Right lobe of liver (tissue), 4 donors: ENCODE results near the gene SIX5.

Experiments used
- CTCF ChIP-seq, 4 donors: fragments of 200-600 bp in 3 of 4; fragments of 450-650 bp in 1 of 4; IDR thresholded peaks; one replicate each; pipeline versions ENCODE4 v1.5.1 to v1.8.0; 2016 to 2022; ENCODE audit warnings: antibody characterized with exemption in 4 of 4, mild to moderate bottlenecking in 2 of 4
- POLR2A ChIP-seq: fragments of 450-650 bp; IDR thresholded peaks from one replicate; pipeline ENCODE4 v1.6.1; 2017; ENCODE audit warnings: antibody characterized with exemption, mild to moderate bottlenecking
- donor health status: DM: no; HTN: no; CAD: no.
- donor health status: DM: no; HTN: no; CAD: no.
- donor health status: DM: no; HTN: yes; CAD: no.

- no peak for TF ChIP-seq POLR2A
- TF ChIP-seq CTCF (IDR thresholded peaks at IDR 0.05) = no peak
Observed at GRCh38 chr19:45764945-45765701, 3.9 kb downstream of the SIX5 start.
